Measurements from ENCODE around the gene TNFRSF18.
"Not testable (repeated sequence)": the region's sequence is repeated elsewhere in the genome, so short reads cannot be mapped to it uniquely, and the experiment has no call there.

The TNFRSF18 gene

GRCh38 chr1:1195726-1196125 is 10.7 kb downstream of the TNFRSF18 start:
- DNase-seq: not testable (repeated sequence)

- DNase-seq: no peak
Observed at GRCh38 chr1:1194723-1195122, 11.7 kb downstream of the TNFRSF18 start.

GRCh38 chr1:1191734-1192133 is 14.7 kb downstream of the TNFRSF18 start:
- no peak for DNase-seq

DNA sequence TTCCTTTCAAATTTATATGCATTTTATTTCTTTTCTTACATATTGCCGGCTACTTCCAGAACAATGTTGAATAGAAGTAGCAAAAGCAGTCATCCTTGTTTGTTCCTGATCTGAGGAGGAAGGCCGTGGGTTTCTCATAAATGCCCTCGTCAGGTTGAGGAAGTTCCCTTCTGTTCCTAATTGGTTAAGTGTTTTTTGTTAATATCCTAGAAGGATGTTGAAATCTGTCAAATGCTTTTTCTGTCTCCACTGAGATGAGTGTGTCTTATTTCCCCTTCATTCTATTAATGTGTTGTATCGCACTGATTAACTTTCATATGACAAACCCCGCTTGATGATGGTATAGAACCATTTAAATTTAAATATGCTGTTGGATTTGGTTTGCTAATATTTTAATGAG is 17.3 kb downstream of the TNFRSF18 start:
- no peak for DNase-seq

DNA sequence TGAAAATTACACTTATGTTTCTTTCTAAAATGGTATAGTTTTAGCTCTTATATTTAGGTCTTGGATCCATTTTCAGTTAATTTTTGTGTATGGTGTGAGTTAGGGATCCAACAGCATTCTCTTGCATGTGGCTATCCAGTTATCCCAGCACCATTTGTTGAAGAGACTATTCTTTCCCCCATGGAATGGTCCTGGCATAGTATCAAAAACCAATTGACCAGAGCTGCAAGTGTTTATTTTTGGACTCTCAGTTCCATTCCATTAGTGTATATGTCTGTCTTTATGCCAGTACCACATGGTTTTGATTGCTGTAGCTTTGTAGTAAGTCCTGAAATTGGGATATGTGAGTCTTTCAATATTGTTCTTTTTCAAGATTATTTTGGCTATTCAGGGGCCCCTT is 18.5 kb downstream of the TNFRSF18 start:
- DNase-seq: no peak

DNA sequence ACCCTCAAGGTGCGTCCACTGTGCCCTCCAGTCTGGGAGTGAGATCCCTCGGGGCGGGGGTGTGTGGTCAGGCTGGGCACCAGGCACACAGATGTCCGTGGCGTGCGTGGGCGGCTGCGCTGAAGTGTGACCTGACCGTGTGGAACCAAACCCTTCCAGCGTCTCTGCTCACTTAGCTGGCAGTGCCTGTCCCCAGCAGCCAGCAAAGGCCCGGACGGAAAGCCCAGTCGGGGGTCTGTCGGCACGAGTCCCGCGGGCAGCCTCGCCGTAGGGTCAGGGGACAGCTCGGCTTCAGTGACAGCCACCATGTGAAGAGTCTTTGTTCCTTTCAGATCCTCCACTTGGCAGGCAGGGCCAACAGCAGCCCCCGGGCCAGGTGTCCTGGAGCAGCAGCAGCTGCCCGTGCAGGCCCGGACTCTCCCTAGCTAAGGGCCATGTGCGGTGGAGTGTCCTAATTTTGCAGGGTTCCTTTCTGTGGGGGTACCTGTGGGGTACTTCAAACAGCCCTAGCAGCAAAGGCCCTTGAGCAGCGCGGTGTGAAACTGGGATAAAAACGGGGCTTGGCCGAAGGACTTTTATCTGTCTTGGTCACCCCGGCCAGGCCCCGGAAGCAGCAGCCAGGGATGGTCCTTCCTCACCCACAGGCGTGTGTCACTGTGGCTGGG is 21.2 kb downstream of the TNFRSF18 start:
- DNase-seq: no peak

DNA sequence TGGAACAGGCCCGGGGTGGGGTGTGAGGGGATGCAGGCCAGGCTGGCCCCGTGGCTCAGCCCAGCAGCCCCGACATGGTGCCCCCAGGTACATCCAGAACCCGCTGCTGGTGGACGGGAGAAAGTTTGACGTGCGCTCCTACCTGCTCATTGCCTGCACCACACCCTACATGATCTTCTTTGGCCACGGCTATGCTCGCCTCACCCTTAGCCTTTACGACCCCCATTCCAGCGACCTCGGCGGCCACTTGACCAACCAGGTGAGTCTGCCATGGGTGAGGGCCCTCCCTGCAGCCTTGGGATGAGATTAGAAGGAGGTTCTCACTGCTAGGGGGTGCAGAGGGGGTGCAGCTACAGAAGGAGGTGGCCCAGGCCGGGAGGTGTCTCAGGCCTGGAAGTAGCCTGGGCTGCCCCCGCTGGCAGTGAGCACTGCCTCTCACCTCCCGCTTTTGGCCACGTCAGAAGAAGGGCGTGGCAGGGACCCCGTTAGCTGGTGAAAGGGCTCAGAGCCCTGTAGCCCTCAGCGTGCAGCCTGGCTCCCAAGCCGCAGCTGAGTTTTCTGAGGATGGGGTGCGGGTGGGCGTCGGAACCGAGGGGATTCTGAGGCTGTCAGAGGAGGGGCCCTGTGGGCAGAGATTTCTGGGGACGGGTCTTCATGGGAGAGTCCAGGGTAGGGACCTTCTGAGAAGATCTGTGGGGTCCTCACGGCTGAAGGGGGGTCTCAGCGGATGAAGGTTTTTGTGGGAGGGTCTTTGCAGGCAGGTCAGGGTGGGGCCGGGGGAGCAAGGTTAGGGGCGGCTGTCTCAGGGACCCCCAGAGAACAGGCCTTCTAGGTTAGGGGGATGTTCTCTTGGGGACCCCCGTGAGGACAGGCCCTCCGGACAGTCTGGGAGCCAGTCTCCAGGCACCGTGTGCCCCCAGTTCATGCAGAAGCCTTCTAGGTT is 22.3 kb downstream of the TNFRSF18 start:
- DNase-seq: no peak

- DNase-seq: no peak
Observed at GRCh38 chr1:1183221-1183747, 23.1 kb downstream of the TNFRSF18 start.

GRCh38 chr1:1182491-1183220 is 23.7 kb downstream of the TNFRSF18 start:
- DNase-seq: no peak

DNA sequence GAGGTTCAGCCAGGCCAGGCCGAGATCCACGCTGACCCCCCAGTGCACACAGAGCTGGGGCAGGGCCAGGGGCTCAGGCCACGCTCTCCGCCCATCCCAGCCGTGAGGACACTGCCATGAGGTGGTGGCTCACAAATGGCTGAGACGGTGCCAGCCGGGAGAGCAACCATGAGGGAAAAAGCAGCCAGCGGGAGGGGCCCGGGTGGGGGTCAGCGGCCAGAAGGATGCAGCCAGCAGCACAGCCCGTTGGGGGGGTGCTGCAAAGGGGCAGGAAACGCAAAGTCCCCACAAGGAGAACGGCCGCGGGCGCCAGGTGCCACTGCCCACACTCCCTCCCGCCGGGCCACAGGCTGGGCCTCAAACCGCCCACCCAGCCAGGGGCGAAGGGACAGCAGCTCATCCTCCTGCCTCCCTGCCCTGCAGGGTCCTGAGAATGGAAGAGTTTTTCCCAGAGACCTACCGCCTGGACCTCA is 24.4 kb downstream of the TNFRSF18 start:
- DNase-seq: no peak

- DNase-seq: no peak
Observed at GRCh38 chr1:1181129-1181937, 25.1 kb downstream of the TNFRSF18 start.

DNA sequence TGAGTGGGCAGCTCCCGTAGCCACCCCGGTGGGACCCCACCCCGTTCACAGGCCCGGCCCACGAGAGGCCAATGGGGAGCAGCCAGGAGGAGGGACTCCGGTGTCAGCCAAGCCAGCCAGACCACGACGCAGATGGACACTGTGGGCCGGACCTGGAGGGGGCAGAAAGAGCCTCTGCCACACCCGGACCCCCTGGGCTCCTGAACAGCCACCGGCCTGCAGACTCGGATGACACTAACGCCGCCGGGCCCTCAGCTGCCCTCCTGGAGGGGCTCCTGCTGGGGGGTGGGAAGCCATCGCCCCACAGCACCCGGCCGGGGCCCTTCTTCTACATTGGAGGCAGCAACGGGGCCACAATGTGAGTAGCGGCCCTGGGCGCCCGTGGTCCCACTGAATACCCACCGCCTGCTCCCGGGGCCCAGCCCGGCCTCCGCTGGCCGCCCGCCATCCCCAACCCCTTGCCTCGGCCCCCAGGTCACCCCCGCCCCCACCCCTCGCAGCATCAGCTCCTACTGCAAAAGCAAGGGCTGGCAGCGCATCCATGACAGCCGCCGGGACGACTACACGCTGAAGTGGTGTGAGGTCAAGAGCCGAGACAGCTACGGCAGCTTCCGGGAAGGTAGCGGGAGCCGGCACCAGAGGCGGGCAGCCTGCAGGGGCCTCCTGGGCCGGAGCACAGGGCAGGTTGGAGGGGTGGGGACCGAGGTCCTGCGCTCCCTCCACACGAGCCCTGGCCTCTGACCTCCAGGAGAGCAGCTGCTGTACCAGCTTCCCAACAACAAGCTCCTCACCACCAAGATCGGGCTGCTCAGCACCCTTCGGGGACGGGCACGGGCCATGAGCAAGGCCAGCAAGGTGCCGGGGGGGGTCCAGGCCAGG is 26.2 kb downstream of the TNFRSF18 start:
- no peak for DNase-seq

DNA sequence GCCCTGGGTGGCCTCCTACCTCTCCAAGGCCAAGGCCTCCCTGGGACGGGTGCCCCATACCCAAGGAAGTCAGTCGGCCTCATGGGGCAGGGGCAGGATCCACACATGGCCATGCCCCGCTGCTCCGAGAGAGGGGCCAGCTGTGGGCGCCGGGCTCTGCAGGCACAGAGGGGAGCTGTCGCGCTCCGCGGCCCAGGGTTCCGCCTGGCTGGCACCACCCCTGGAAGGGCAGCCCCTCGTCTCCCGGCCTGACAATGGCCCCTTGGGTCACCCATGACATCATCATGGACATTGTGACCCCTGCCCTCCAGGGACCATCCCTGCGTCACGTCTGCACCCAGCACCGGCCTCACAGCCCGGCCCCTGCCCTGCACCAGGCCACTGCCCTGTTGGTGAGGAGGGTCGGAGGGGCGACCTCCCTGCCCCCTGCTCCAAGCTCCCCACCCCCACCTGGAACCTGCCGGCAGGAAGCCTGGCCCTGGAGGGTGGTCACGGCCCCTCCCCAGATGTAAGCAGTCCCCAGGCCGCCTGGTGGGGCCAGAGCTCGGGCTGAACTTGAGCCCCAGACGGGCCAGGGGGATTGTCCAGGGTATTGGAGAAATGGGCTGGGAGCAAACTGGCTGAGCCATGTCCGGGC is 26.9 kb downstream of the TNFRSF18 start:
- no peak for DNase-seq

GRCh38 chr1:1178794-1179331 is 27.5 kb downstream of the TNFRSF18 start:
- DNase-seq: no peak

GRCh38 chr1:1177452-1178206 is 28.8 kb downstream of the TNFRSF18 start:
- no peak for DNase-seq

GRCh38 chr1:1176931-1177330 is 29.5 kb downstream of the TNFRSF18 start:
- no peak for DNase-seq

GRCh38 chr1:1176063-1176761 is 30.2 kb downstream of the TNFRSF18 start:
- DNase-seq: not testable (repeated sequence)

DNA sequence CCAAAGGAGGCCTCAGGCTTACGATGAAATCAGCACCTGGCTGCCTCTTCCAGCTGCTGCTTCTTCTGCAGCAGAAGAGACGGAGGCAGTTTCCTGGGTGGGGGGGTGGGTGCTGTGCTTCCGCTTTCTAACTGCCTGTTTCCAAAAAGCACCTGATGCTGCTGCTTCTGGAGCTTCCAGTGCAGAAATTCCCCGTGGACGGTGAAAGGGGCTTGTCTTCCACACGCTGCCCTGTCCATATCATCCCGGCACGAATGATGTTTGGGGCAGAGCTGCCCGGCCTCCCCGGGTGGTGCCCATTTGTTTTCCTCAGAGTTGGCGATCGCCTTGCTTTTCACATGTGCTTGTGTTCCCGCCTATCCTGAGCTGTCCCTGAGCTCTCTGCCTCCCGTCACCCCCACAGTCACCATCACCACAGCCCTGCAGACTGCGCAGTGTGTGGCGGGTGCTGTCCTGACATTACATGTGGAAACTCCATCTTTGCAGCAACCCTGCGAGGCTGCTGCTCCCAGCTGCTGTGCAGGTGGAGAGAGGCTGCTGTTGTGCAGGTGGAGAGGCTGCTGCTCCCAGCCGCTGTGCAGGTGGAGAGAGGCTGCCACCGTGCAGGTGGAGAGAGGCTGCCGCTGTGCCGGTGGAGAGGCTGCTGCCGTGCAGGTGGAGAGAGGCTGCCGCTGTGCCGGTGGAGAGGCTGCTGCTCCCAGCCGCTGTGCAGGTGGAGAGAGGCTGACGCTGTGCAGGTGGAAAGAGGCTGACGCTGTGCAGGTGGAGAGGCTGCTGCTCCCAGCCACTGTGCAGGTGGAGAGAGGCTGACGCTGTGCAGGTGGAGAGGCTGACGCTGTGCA is 30.9 kb downstream of the TNFRSF18 start:
- DNase-seq: no peak

Data from NCI-H526 (cell line).